Measurements from ENCODE around the gene NRP1.
"Not testable (repeated sequence)": the region's sequence is repeated elsewhere in the genome, so short reads cannot be mapped to it uniquely, and the experiment has no call there.

The NRP1 gene

DNA sequence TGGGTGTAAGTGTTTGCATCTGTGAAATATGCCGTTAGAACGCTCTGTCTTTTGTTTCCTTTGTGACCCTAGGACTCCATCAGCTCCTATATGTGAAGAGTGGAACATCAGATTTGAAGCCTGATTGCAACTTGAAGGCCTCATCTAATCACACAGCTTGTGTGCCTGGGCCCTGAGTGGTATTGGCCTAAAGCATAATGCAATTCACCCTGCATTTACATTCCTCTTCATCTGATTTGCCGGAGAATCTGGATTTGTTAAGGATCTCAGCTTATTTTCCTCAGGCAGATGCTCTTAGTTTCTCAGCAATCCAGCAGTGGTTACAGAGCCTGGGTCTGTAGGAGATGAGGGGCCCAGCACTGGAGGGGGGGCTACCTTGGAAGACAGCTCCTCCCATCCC is 193.2 kb downstream of the NRP1 start:
- no peak for DNase-seq

DNA sequence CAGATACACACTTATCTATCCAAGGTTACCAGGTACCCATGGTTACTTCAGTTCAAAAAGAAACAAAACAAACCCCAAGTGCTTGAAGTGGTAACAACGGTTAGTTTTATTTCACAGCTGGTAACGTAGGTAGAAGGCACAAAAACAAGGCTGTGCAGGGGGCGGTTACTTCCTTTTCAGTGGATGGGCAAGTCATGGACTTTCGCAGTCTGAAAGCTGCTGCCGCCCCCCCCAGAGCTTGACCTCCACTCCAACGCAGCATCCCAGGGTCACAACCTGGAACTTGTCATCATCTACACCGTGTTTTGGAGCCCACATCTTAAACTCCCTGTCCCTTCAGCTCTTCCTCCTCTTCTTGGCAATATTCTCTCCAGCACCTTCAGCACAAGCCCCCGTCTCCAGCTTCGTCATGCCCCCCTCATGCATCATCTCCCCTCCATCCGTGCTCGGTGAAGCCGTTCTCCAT is 195.3 kb downstream of the NRP1 start:
- DNase-seq = no peak

DNA sequence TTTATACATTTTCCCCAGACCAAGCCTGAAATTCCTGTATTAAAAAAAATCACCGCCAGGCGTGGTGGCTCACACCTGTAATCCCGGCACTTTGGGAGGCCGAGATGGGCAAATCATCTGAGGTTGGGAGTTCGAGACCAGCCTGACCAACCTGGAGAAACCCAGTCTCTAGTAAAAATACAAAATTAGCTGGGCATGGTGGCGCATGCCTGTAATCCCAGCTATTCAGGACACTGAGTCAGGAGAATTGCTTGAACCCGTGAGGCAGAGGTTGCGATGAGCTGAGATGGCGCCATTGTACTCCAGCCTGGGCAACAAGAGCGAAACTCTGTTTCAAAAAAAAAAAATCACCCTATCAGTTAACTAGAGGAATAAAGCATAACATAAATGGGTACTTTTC is 195.8 kb downstream of the NRP1 start:
- DNase-seq = not testable (repeated sequence)

DNA sequence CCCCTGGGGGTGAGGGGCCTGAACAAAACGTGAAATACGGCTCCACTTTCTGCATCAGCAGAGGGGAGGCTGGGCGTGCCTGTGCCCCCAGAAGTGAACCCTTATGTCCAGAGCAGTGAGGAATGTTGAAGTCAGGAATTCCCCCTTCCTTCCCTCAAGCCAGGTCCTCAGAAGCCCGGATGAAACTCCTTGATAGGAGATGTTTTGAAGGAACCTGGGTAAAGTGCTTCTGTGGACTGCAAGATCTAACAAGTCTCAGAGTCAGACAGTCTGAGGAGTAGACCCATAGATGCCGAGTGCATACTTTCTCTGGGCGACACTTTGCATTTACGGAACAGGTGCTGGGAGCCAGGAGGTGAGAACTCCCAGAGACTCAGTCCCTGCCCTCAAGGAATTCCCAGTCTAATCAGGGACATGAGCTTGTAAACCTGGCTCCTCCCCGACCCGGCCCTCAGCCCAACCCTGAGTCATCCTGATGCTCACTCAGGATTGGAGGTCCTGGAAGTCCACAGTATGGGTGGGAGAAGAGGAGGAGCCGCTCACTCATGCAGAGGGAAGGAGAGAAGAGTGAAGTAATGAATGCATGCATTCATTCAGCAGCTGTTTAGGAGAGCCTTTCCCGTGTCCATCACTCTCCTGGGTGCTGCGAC is 197.0 kb downstream of the NRP1 start:
- DNase-seq = no peak

DNA sequence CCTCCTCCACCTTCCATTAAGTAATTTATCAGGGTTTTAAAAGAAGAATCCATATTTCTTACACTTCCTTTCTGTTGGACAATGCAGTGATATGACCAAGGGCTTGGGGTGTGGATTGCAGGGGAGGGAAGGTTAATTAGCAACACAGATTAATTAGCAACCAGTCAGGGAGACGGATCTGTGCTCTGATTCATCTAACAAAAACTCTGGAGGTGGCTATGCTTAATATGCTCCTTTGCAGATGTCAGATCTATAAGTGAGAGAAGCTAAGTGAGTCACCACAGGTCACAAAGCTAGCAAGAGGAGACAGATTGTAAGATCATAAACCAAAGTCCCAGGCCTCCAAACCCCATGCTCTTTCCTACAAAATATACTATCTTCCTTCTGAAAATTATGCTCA is 197.7 kb downstream of the NRP1 start:
- no peak for DNase-seq

DNA sequence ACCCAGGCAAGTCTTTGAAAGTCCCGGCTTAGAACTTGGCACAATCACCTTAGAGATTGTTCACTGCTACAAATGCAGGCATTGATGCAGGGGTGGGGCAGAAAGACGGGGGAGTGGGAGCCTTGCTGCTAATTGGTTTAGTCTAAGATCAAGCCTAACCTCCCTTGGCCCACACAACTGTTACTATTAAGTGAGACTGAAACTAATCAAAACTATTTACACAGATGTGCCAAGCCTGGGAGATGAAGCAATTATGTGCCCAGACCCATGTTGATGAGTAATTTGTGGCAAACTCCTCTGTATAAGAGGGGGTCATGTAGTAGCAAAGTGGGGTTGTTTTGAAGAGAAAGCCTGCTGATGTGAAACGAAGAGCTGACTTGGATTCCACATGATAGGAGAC is 198.2 kb downstream of the NRP1 start:
- DNase-seq = no peak

DNA sequence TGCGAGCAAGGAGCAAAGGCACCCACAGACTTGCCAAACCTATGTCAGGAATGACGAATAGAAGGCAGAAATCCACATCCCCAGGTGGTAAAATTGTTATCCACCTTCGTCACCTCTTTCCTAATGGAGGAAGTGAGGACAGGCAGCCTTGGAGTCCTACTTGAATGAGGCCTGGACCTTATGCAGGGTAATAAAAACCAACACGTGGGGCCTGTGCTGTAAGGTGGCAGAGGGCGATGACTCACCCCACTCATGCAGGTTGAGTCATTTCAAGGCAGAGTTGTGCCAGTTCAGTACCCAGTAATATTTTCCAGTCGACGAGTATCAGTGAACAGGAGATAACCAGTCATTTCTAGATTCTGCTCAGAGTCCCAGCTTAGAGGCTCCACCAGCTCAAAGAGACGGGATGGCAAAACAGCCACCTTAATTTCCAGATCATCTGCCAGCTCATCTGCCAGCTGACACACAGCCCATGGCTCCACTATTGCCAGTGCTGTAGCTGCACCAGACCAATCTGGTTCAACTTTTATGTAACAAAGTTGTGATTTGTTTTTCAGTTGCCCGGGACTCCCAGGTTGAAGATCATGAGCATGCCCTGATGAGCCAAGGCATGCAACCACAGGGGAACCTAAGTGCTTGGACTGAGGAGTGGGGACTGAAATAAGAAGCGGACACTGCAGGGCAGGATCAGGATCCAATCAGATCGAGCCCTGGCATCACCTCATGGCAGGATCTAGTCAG is 200.3 kb downstream of the NRP1 start:
- DNase-seq = no peak

DNA sequence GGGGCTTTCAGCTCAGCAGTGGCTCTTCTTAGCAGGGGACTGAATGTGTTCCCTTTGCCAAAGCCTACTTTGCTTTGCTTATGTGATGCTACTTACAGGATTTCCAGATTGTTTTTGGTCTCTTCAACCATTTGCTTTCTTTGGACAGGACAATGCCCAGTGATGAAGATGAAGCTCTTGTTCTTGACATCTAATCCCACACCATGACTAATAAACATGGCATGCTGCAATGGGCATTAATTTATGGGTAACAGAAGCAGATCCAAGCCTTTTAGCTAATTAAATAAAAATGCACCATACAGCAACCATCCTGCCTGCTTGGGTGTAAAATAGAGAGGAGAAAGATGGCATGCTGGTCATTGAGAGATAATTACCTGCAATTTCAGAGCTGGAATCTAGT is 200.9 kb downstream of the NRP1 start:
- no peak for DNase-seq

DNA sequence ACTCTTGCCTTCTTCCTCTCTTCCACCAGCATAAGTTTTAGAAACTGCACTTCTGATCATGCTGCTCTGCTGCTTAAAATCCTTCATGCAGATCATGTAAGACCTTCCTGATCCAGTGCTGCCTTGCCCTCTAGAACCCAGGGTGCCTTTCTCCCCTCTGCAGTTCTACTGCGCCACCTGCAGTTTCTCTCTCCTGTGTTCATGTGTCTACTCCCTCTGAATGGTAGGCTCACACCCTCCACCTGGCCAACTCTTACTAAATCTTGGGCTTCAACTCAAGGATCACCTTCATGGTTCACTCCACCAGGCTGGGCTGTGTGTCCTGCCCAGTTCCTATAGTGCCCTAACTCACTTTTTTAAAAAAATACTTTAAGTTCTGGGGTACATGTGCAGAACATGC is 201.8 kb downstream of the NRP1 start:
- DNase-seq = no peak

DNA sequence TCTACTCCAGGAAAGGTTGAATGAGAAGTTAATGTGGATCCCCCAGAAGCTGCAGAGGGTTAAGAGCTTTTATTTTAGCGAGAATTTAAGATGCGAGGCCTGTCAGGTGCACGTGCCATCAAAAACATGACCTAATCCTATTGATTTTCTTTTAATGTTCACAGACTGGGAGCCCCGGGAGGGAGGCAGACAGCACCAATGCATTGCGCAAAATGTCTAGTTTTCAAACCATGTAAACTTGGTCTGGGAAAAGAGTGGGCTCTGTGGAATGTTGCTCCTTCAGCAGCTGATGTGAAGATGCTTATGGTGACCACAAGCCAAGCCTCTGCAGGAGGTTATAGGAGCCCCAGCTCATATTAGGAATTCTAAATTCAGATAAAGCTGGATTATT is 204.5 kb downstream of the NRP1 start:
- no peak for DNase-seq

DNA sequence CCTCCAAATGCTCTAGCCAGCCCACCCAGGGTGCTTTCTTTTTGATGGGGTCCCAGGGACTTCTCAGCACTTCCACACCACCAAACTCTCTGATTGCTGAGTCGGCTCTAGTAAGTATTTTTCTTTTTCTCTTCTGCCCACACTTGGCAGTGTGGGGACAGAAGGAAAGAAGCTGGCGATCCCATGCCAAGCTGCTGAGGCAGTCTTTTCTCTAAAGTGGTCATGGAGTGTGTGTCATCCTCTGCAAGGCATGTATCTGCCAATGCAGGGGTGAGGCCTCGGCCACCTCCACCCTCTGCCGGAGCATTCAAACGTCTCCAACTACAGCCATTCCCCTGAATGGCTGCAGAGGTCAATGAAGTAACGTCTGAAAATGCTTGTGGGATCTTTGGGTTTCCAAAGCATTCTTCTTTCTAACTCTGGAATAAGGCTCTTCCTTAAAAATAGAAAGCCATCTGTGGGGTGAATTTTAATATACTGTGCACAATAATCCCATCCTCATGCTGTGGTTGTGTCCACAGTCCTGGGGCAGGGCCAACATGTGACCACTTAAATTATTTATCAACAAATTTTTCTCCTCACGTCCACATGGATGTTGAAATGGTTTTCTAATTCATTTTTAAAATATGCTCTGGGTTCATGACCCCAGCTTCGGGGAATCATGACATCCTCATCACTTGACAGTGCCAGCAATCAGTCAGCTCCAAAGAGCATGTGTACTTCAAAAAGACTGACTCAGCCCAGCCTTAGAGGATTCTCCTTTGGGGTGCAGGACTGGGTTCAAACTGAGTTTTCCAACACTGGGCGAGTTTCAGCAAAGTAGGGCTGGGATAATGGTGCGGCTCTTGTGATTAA is 205.1 kb downstream of the NRP1 start:
- no peak for DNase-seq

DNA sequence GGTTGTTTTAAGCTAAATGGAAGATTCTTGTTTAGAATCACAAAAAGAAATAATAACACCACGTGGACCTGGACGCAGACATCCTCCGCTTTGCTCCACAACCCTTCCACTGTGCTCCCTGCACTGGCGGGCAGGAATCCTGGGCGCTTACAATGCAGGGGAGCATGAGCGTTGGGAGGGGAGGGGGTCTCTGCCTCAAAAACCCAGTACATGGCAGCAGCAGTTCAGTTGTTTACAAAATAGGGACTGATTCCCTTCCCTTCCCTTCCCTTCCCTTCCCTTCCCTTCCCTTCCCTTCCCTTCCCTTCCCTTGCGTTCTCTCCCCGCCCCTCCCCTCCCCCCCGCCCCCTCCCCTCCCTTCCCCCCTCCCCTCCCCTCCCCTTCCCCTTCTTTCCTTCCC is 206.8 kb downstream of the NRP1 start:
- no peak for DNase-seq

Measured in AML-193 (cell line).